GM12878 (cell line): ENCODE data around the gene LETMD1. TPM values are rescaled to one million over a fixed set of nuclear protein-coding genes. Genes with fewer than 3 reads are reported as not detected.

Experiments
- ATAC-seq: fragments of 200-7000 bp; cut with Tn5 transposase; 3 replicates; pipeline ENCODE4 v1.9.1; 2020; ENCODE audit warnings: mild to moderate bottlenecking, moderate library complexity
- BruUV-seq: library from RNA; stranded (reverse); fragments of 400-500 nt; replicated peaks from 2 replicates; lab custom pipeline; 2021; lab: Mats Ljungman, UMichigan
- CTCF ChIA-PET: fragments of 300-600 bp; sonication (Branson Sonifier 250); formaldehyde crosslinking; extraction: SDS; loops from one replicate; lab custom pipeline; 2021; ENCODE audit warnings: inconsistent platforms; lab: Yijun Ruan, JAX
- POLR2A ChIA-PET: fragments of 350-600 bp; formaldehyde crosslinking; extraction: SDS; loops from one replicate; lab custom pipeline; 2021; ENCODE audit warnings: inconsistent platforms; lab: Charles Lee
- RAD21 ChIA-PET: fragments of 300-600 bp; sonication (Branson Sonifier 250); formaldehyde crosslinking; loops from one replicate; lab custom pipeline; 2023; ENCODE audit warnings: antibody characterized with exemption; ENCODE audit not compliant: unreplicated experiment; lab: Charles Lee
- SMC1A ChIA-PET: fragments of 300-600 bp; sonication (Branson Sonifier 250); formaldehyde crosslinking; loops from one replicate; lab custom pipeline; 2023; ENCODE audit not compliant: unreplicated experiment, uncharacterized antibody; lab: Charles Lee
- DNase-seq: peaks from one replicate; pipeline ENCODE4 v3.0.0-alpha.2; 2011; ENCODE audit warnings: low read depth, low spot score
- FAIRE-seq: peaks from 3 replicates; lab custom pipeline; 2011; peaks lifted over from hg19 to GRCh38; lab: Jason Lieb, UNC
- H2AFZ ChIP-seq: 2 replicates; pipeline ENCODE4 v1.6.0; 2011; ENCODE audit warnings: low read depth, low read length, control low read depth; ENCODE audit not compliant: control insufficient read depth
- H3K27ac ChIP-seq: 2 replicates; pipeline ENCODE4 v1.5.1; 2011; ENCODE audit warnings: control low read depth; ENCODE audit not compliant: control insufficient read depth, insufficient read depth
- H3K27me3 ChIP-seq, 2 experiments: replicated peaks in 1 of 2; 2 replicates each; pipeline versions ENCODE4 v1.6.0 to v1.6.1; 2011; ENCODE audit warnings: low read length in 1 of 2; ENCODE audit not compliant: control insufficient read depth in 2 of 2, insufficient read depth in 2 of 2
- H3K36me3 ChIP-seq, 2 experiments: 2 replicates each; pipeline ENCODE4 v1.5.1; 2011; ENCODE audit warnings: low read length in 1 of 2; ENCODE audit not compliant: control insufficient read depth in 2 of 2, insufficient read depth in 2 of 2
- H3K4me1 ChIP-seq: 2 replicates; pipeline ENCODE4 v1.6.1; 2011; ENCODE audit warnings: mild to moderate bottlenecking, low read length, moderate library complexity, mixed read lengths; ENCODE audit not compliant: control insufficient read depth, insufficient read depth
- H3K4me2 ChIP-seq: 2 replicates; pipeline ENCODE4 v1.6.0; 2011; ENCODE audit warnings: control low read depth; ENCODE audit not compliant: control insufficient read depth, insufficient read depth
- H3K4me3 ChIP-seq: fragments of 200-600 bp; sonication (generic); 2 replicates; pipeline ENCODE4 v1.5.1; 2016
- H3K79me2 ChIP-seq: 2 replicates; pipeline ENCODE4 v1.6.0; 2011; ENCODE audit warnings: low read length; ENCODE audit not compliant: control insufficient read depth, insufficient read depth
- H3K9ac ChIP-seq: 2 replicates; pipeline ENCODE4 v1.8.0; 2011; ENCODE audit warnings: low read length, control low read depth, mixed read lengths; ENCODE audit not compliant: control insufficient read depth, insufficient read depth
- H3K9me3 ChIP-seq: replicated peaks from 3 replicates; pipeline ENCODE4 v1.5.1; 2011; ENCODE audit warnings: mild to moderate bottlenecking, low read length; ENCODE audit not compliant: control insufficient read depth, insufficient read depth
- H4K20me1 ChIP-seq: 2 replicates; pipeline ENCODE4 v1.6.0; 2011; ENCODE audit not compliant: control insufficient read depth, insufficient read depth
- NFXL1 ChIP-seq: fragments of 450-650 bp; IDR thresholded peaks from 2 replicates; pipeline ENCODE4 v1.6.1; 2017; ENCODE audit warnings: antibody characterized with exemption, mild to moderate bottlenecking, borderline replicate concordance
- RAD51 ChIP-seq: fragments of 450-650 bp; IDR thresholded peaks from 2 replicates; pipeline ENCODE4 v1.6.1; 2016; ENCODE audit warnings: moderate library complexity, mild to moderate bottlenecking, inconsistent platforms
- SPI1 ChIP-seq: IDR thresholded peaks from 2 replicates; pipeline ENCODE4 v1.6.1; 2011; ENCODE audit warnings: low read depth, mild to moderate bottlenecking, low read length, moderate library complexity, borderline replicate concordance; ENCODE audit not compliant: insufficient read depth
- ZNF24 ChIP-seq: fragments of 450-650 bp; IDR thresholded peaks from 2 replicates; pipeline ENCODE4 v1.6.1; 2017; ENCODE audit warnings: antibody characterized with exemption, mild to moderate bottlenecking
- WGBS: methylation state at CpG from one replicate; pipeline ENCODE4 v1.1.6; 2016; ENCODE audit warnings: low lambda C conversion rate; ENCODE audit not compliant: insufficient replicate concordance, insufficient coverage; ENCODE audit errors: missing lambda C conversion rate; 5-methylcytosine and 5-hydroxymethylcytosine counted together
- in situ Hi-C: fragments of 300-500 bp; cut with MboI; formaldehyde crosslinking; loops from 9 replicates; pipeline ENCODE4 v1.14.3; 2018; ENCODE audit warnings: mixed read lengths
- intact Hi-C: fragments of 100-400 bp; cut with micrococcal nuclease; formaldehyde crosslinking; loops from one replicate; pipeline ENCODE4 v1.14.2; 2022; ENCODE audit not compliant: unreplicated experiment
- polyA plus RNA-seq, 11 experiments: library from polyadenylated mRNA; depleted of rRNA in 4 of 11; unstranded in 6 of 11; stranded (reverse) in 5 of 11; fragments of >200 nt; fragmentation: Nextera tagmentation in 4 of 11; fragmentation: Illumina TruSeq in 1 of 11; extraction: Ambion mirVana in 4 of 11; extraction: Trizol in 1 of 11; gene quantifications; 1 replicate in 1 of 11; 2 replicates in 10 of 11; pipeline versions ENCODE4 v1.2.1 to v1.2.3, GENCODE V29; 2011 to 2016; ENCODE audit warnings: inconsistent platforms in 2 of 11, missing spikeins in 2 of 11, low read depth in 1 of 11
- total RNA-seq, 4 experiments: library from RNA; depleted of rRNA in 3 of 4; stranded (reverse); fragments of >200 nt in 3 of 4; fragmentation: Illumina TruSeq in 1 of 4; extraction: Trizol in 1 of 4; gene quantifications; 2 replicates each; pipeline versions ENCODE4 v1.2.1 to v1.2.3, GENCODE V29; 2013 to 2021
- TF ChIP-seq, protein P1 (sequence below): fragments of 450-650 bp; IDR thresholded peaks from 2 replicates; pipeline ENCODE4 v1.6.1; 2017; ENCODE audit warnings: mild to moderate bottlenecking, low read depth, inconsistent platforms; ENCODE audit not compliant: poor library complexity, severe bottlenecking

LETMD1 gene
- total and polyA plus RNA-seq, 10 of the 15 experiments (the other 5 are each of a cell fraction or from before 2014, with no cell fraction given), result 30.3 to 116 (median 51.5) TPM

DNA sequence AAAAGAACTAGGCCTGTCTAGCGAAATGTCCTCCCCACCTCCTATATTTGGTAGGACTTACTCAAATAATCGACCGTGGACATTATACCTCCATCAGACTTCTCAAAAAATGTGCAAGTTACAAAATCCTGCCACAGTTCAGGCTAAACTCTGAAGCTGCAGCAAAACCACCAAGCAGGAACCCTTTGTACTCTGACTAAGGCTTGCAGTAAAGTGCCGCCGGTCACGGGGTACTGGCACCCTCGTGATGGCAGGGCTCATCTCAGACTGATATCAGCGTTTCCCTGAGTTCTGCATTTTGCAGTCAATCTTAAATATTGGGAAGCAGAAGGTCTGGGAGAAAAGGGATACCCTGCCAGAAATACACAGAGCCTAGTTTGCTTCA, 39.1 kb upstream of the LETMD1 start:
- Histone ChIP-seq H3K36me3 (peaks cover 2 to 8% of the 10 kb centered on the region in 2 experiments), H4K20me1 (no peaks in the 10 kb centered on the region), H3K4me3 (no peak overlapping the region), H2AFZ (peak overlapping the region; percentile 44), H3K9me3 (no peaks in the 10 kb centered on the region), H3K4me1 (no peaks in the 10 kb centered on the region; the same call in 1 of the 2 replicates), H3K4me2 (no peak overlapping the region), H3K27me3 (no peaks in the 10 kb centered on the region), H3K9ac (no peak overlapping the region), H3K27ac (no peak overlapping the region; the same call in 1 of the 2 replicates), H3K79me2 (no peaks in the 10 kb centered on the region; the same call in 1 of the 2 replicates)
- ATAC-seq, result peak; percentile 67
- SMC1A ChIA-PET, result interaction anchor here (0.8 to 3.4 kb wide), 11 partner anchors 10 to 462 kb away, joined by 3 to 14 read pairs (median 4); no protein-coding TSS in a partner anchor
- in situ Hi-C loops, result no loop called here
- 71% methylated on average over 8 of the region's 8 CpGs for WGBS
- no TSS peak for BruUV-seq
- peak; percentile 3; the same call in 1 of the 2 replicates for TF ChIP-seq SPI1
- TF ChIP-seq ZNF24, result no peak
- no peak for TF ChIP-seq NFXL1
- peak; percentile 63 for TF ChIP-seq RAD51
- TF ChIP-seq, protein P1, sequence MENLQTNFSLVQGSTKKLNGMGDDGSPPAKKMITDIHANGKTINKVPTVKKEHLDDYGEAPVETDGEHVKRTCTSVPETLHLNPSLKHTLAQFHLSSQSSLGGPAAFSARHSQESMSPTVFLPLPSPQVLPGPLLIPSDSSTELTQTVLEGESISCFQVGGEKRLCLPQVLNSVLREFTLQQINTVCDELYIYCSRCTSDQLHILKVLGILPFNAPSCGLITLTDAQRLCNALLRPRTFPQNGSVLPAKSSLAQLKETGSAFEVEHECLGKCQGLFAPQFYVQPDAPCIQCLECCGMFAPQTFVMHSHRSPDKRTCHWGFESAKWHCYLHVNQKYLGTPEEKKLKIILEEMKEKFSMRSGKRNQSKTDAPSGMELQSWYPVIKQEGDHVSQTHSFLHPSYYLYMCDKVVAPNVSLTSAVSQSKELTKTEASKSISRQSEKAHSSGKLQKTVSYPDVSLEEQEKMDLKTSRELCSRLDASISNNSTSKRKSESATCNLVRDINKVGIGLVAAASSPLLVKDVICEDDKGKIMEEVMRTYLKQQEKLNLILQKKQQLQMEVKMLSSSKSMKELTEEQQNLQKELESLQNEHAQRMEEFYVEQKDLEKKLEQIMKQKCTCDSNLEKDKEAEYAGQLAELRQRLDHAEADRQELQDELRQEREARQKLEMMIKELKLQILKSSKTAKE, result no peak
- CTCF ChIA-PET, result interaction anchor here (1.0 to 2.1 kb wide), 5 partner anchors 13 to 244 kb away, joined by 3 to 11 read pairs (median 5); no protein-coding TSS in a partner anchor
- FAIRE-seq, result no peak
- intact Hi-C loops, result no loop called here
- RAD21 ChIA-PET, result interaction anchor here (0.8 to 1.4 kb wide), 5 partner anchors 9 to 235 kb away, joined by 3 to 7 read pairs (median 3); no protein-coding TSS in a partner anchor
- POLR2A ChIA-PET, result no interaction called here
- DNase-seq, result no peak
